Stimulated activated CD8-positive, alpha-beta memory T cell treated with anti-CD3 and anti-CD28 coated beads, Interleukin-4, amount 100 ng/mL, for 24 hours (primary cell): ENCODE results near the gene COQ10A.

ENCODE experiments used
- DNase-seq: peaks from one replicate; pipeline ENCODE4 v3.0.0-alpha.2; 2020; ENCODE audit warnings: low read depth

The COQ10A gene

GRCh38 chr12:56266693-56267442, at the start of gene COQ10A:
TSS of gene COQ10A (plus strand) at chr12:56266942. CDS start at chr12:56267119, 177 bp downstream.
- DNase-seq: peak; percentile 75

- DNase-seq: no peak
Measured at GRCh38 chr12:56219840-56220239, 46.9 kb upstream of the COQ10A start.

- DNase-seq: no peak
Measured at GRCh38 chr12:56220611-56221231, 46.0 kb upstream of the COQ10A start.

GRCh38 chr12:56221232-56221756, 45.4 kb upstream of the COQ10A start:
- DNase-seq: no peak

- peak; percentile 88 for DNase-seq
Measured at GRCh38 chr12:56221757-56222530, 44.8 kb upstream of the COQ10A start, which contains the start of gene RNF41. TSS of gene RNF41 (minus strand) at chr12:56221922. CDS start at chr12:56214047, 7,875 bp downstream.

- DNase-seq: no peak
Measured at GRCh38 chr12:56222531-56222895, 44.2 kb upstream of the COQ10A start.

- no peak for DNase-seq
Measured at GRCh38 chr12:56223571-56224101, 43.1 kb upstream of the COQ10A start.

GRCh38 chr12:56224102-56224701, 42.5 kb upstream of the COQ10A start, which contains the start of gene NABP2:
TSS of gene NABP2 (plus strand) at chr12:56224342. CDS start at chr12:56224857, 515 bp downstream.
- DNase-seq: peak; percentile 94

GRCh38 chr12:56224954-56225353, 41.8 kb upstream of the COQ10A start:
- no peak for DNase-seq

GRCh38 chr12:56229082-56229481, 37.7 kb upstream of the COQ10A start:
- no peak for DNase-seq

GRCh38 chr12:56229916-56230431, 36.8 kb upstream of the COQ10A start, which contains the start of gene SLC39A5:
TSS of gene SLC39A5 (plus strand) at chr12:56230051. CDS start at chr12:56231275, 1,224 bp downstream.
- DNase-seq: no peak

- no peak for DNase-seq
Measured at GRCh38 chr12:56230432-56231183, 36.1 kb upstream of the COQ10A start.

- no peak for DNase-seq
Measured at GRCh38 chr12:56231184-56231582, 35.6 kb upstream of the COQ10A start.

GRCh38 chr12:56234746-56235436, 31.9 kb upstream of the COQ10A start:
- no peak for DNase-seq

- no peak for DNase-seq
Measured at GRCh38 chr12:56236091-56236490, 30.7 kb upstream of the COQ10A start.

GRCh38 chr12:56236985-56237384, 29.8 kb upstream of the COQ10A start:
- DNase-seq: no peak

- DNase-seq: no peak
Measured at GRCh38 chr12:56237552-56237951, 29.2 kb upstream of the COQ10A start.

GRCh38 chr12:56241424-56242303, 25.1 kb upstream of the COQ10A start:
- no peak for DNase-seq

- no peak for DNase-seq
Measured at GRCh38 chr12:56242986-56243385, 23.8 kb upstream of the COQ10A start.
